HepG2 (cell line): ENCODE results near the gene GCN1. TPM values are rescaled to one million over a fixed set of nuclear protein-coding genes. Genes with fewer than 3 reads are reported as not detected.

ENCODE experiments used
- ATAC-seq: fragments of 200-7000 bp; cut with Tn5 transposase; 3 replicates; pipeline ENCODE4 v1.9.1; 2020; ENCODE audit warnings: mild to moderate bottlenecking, moderate library complexity
- BruUV-seq: library from RNA; stranded (reverse); fragments of 400-500 nt; replicated peaks from 2 replicates; lab custom pipeline; 2021; lab: Mats Ljungman, UMichigan
- CTCF ChIA-PET: fragments of 300-600 bp; formaldehyde crosslinking; extraction: SDS; loops from one replicate; lab custom pipeline; 2021; ENCODE audit warnings: low total read pairs, inconsistent platforms, low intra/inter-chr PET ratio; lab: Yijun Ruan, JAX
- POLR2A ChIA-PET: fragments of 350-600 bp; sonication (Branson Sonifier 250); formaldehyde crosslinking; loops from one replicate; lab custom pipeline; 2020; ENCODE audit warnings: antibody characterized with exemption, inconsistent platforms; lab: Yijun Ruan, JAX
- DNase-seq: peaks from one replicate; pipeline ENCODE4 v3.0.0-alpha.2; 2015; ENCODE audit warnings: low spot score
- FAIRE-seq: peaks from 3 replicates; lab custom pipeline; 2011; peaks lifted over from hg19 to GRCh38; lab: Jason Lieb, UNC
- H2AFZ ChIP-seq: one replicate; pipeline ENCODE4 v1.6.1; 2011; ENCODE audit warnings: low read length, inconsistent platforms
- H3K27ac ChIP-seq: fragments of 300-600 bp; 3 replicates; pipeline ENCODE4 v1.8.0; 2011; ENCODE audit warnings: mixed run types, mild to moderate bottlenecking, mixed read lengths, low read length, inconsistent platforms; ENCODE audit not compliant: insufficient read depth; ENCODE audit errors: extremely low read length
- H3K27me3 ChIP-seq, 2 experiments: fragments of 200-600 bp in 1 of 2; 2 replicates in 1 of 2; 3 replicates in 1 of 2; pipeline versions ENCODE4 v1.6.0 to v1.8.0; 2011; ENCODE audit warnings: low read length in 2 of 2, mild to moderate bottlenecking in 2 of 2, moderate library complexity in 2 of 2, inconsistent platforms in 1 of 2; ENCODE audit not compliant: insufficient read depth in 2 of 2, control insufficient read depth in 1 of 2
- H3K36me3 ChIP-seq, 2 experiments: fragments of 200-600 bp in 1 of 2; replicated peaks in 1 of 2; 2 replicates in 1 of 2; 3 replicates in 1 of 2; pipeline versions ENCODE4 v1.5.1 to v1.8.0; 2011; ENCODE audit warnings: low read length in 2 of 2, inconsistent platforms in 1 of 2; ENCODE audit not compliant: insufficient read depth in 2 of 2, control insufficient read depth in 1 of 2
- H3K4me1 ChIP-seq: 2 replicates; pipeline ENCODE4 v1.5.1; 2012; ENCODE audit warnings: low read length, inconsistent platforms; ENCODE audit not compliant: insufficient read depth
- H3K4me2 ChIP-seq: 2 replicates; pipeline ENCODE4 v1.6.0; 2011; ENCODE audit warnings: low read depth, low read length, inconsistent platforms
- H3K4me3 ChIP-seq, 3 experiments: fragments of 200-600 bp in 1 of 3; sonication (generic), shearing (Covaris generic) in 1 of 3; replicated peaks in 1 of 3; 2 replicates each; pipeline ENCODE4 v1.5.1; 2011 to 2016; ENCODE audit warnings: low read length in 3 of 3, inconsistent platforms in 2 of 3, low read depth in 2 of 3, mild to moderate bottlenecking in 2 of 3, control low read depth in 1 of 3, mixed read lengths in 1 of 3; ENCODE audit not compliant: insufficient read depth in 1 of 3
- H3K79me2 ChIP-seq: one replicate; pipeline ENCODE4 v1.6.1; 2011; ENCODE audit warnings: low read length, inconsistent platforms; ENCODE audit not compliant: insufficient read depth
- H3K9ac ChIP-seq: 2 replicates; pipeline ENCODE4 v1.6.0; 2011; ENCODE audit warnings: mild to moderate bottlenecking, low read depth, low read length, inconsistent platforms; ENCODE audit not compliant: insufficient read depth
- H3K9me3 ChIP-seq: 2 replicates; pipeline ENCODE4 v1.5.1; 2012; ENCODE audit warnings: mild to moderate bottlenecking, low read length
- H4K20me1 ChIP-seq: 2 replicates; pipeline ENCODE4 v1.6.0; 2011; ENCODE audit warnings: inconsistent platforms, mild to moderate bottlenecking, low read length, moderate library complexity; ENCODE audit not compliant: insufficient read depth
- CBX5 ChIP-seq: sonication (generic); formaldehyde crosslinking; IDR thresholded peaks from 2 replicates; pipeline ENCODE4 v1.4.0; 2020; ENCODE audit warnings: missing genetic modification reagents, borderline replicate concordance
- FOXK2 ChIP-seq: fragments of 450-650 bp; IDR thresholded peaks from 2 replicates; pipeline ENCODE4 v1.6.1; 2016
- KDM2A ChIP-seq: sonication (generic); formaldehyde crosslinking; IDR thresholded peaks from 2 replicates; pipeline ENCODE4 v1.4.0; 2020; ENCODE audit warnings: low read depth, missing genetic modification reagents, borderline replicate concordance
- LCORL ChIP-seq, 2 experiments: fragments of 450-650 bp in 1 of 2; sonication (generic) in 1 of 2; formaldehyde crosslinking in 1 of 2; IDR thresholded peaks; 2 replicates each; pipeline versions ENCODE4 v1.5.0 to v1.6.1; 2017 to 2020; ENCODE audit warnings: antibody characterized with exemption in 1 of 2, missing genetic modification reagents in 1 of 2
- POLR2AphosphoS5 ChIP-seq: IDR thresholded peaks from 2 replicates; pipeline ENCODE4 v1.6.1; 2012; ENCODE audit warnings: low read depth, low read length
- REPIN1 ChIP-seq: sonication (generic); formaldehyde crosslinking; IDR thresholded peaks from 2 replicates; pipeline ENCODE4 v1.8.0; 2022; ENCODE audit warnings: missing genetic modification reagents, low read depth, mild to moderate bottlenecking, borderline replicate concordance
- SP2 ChIP-seq: sonication (generic); formaldehyde crosslinking; IDR thresholded peaks from 2 replicates; pipeline ENCODE4 v1.5.1; 2020; ENCODE audit warnings: mild to moderate bottlenecking, missing genetic modification reagents
- ZNF224 ChIP-seq: sonication (generic); formaldehyde crosslinking; IDR thresholded peaks from 2 replicates; pipeline ENCODE4 v1.5.0; 2020; ENCODE audit warnings: mild to moderate bottlenecking, missing genetic modification reagents
- ZNF354B ChIP-seq: sonication (generic); formaldehyde crosslinking; IDR thresholded peaks from 2 replicates; pipeline ENCODE4 v1.8.0; 2022; ENCODE audit warnings: mild to moderate bottlenecking, missing genetic modification reagents
- ZNF367 ChIP-seq: sonication (generic); formaldehyde crosslinking; IDR thresholded peaks from 2 replicates; pipeline ENCODE4 v1.4.0; 2020; ENCODE audit warnings: missing genetic modification reagents, borderline replicate concordance
- WGBS: methylation state at CpG from one replicate; pipeline ENCODE4 v1.1.6; 2017; ENCODE audit warnings: low lambda C conversion rate; 5-methylcytosine and 5-hydroxymethylcytosine counted together
- in situ Hi-C: cut with HindIII; loops from 2 replicates; pipeline ENCODE4 v1.10.0; 2017; ENCODE audit warnings: low pct_unique_long_range_greater_than_20kb; ENCODE audit not compliant: extremely low pct_ligation_motif_present
- intact Hi-C: fragments of 100-400 bp; cut with micrococcal nuclease; formaldehyde crosslinking; loops from one replicate; pipeline ENCODE4 v1.10.0; 2022; ENCODE audit not compliant: unreplicated experiment
- polyA plus RNA-seq, 8 experiments: library from polyadenylated mRNA; depleted of rRNA in 3 of 8; stranded (reverse) in 7 of 8; unstranded in 1 of 8; fragments of >200 nt; fragmentation: Illumina TruSeq in 4 of 8; extraction: Trizol in 4 of 8; gene quantifications; 2 replicates each; pipeline versions ENCODE4 v1.2.1 to v1.2.3, GENCODE V29; 2011 to 2016; ENCODE audit warnings: low read depth in 4 of 8, missing spikeins in 1 of 8, mixed read lengths in 1 of 8; ENCODE audit not compliant: insufficient read depth in 1 of 8
- total RNA-seq, 5 experiments: library from RNA; depleted of rRNA; stranded (reverse); fragments of >200 nt; fragmentation: Illumina TruSeq; extraction: Trizol; gene quantifications; 2 replicates each; pipeline ENCODE4 v1.2.3, GENCODE V29; 2016; ENCODE audit warnings: low read depth in 1 of 5
- TF ChIP-seq, protein P1 (sequence below): sonication (generic); formaldehyde crosslinking; IDR thresholded peaks from 2 replicates; pipeline ENCODE4 v1.5.0; 2020; ENCODE audit warnings: mild to moderate bottlenecking, missing genetic modification reagents, moderate library complexity
- TF ChIP-seq, protein P2 (sequence below): sonication (generic); formaldehyde crosslinking; IDR thresholded peaks from 2 replicates; pipeline ENCODE4 v1.4.0; 2020; ENCODE audit warnings: missing genetic modification reagents
- TF ChIP-seq, protein P3 (sequence below): IDR thresholded peaks from 2 replicates; pipeline ENCODE4 v1.6.1; 2016; ENCODE audit warnings: low read depth, control low read depth
- TF ChIP-seq, protein P4 (sequence below): sonication (generic); formaldehyde crosslinking; IDR thresholded peaks from 2 replicates; pipeline ENCODE4 v1.4.0; 2020; ENCODE audit warnings: missing genetic modification reagents

The GCN1 gene
- total and polyA plus RNA-seq, 2 of the 13 experiments (the other 11 are each of a cell fraction or from before 2014, with no cell fraction given): 58.2 to 83.0 TPM

DNA sequence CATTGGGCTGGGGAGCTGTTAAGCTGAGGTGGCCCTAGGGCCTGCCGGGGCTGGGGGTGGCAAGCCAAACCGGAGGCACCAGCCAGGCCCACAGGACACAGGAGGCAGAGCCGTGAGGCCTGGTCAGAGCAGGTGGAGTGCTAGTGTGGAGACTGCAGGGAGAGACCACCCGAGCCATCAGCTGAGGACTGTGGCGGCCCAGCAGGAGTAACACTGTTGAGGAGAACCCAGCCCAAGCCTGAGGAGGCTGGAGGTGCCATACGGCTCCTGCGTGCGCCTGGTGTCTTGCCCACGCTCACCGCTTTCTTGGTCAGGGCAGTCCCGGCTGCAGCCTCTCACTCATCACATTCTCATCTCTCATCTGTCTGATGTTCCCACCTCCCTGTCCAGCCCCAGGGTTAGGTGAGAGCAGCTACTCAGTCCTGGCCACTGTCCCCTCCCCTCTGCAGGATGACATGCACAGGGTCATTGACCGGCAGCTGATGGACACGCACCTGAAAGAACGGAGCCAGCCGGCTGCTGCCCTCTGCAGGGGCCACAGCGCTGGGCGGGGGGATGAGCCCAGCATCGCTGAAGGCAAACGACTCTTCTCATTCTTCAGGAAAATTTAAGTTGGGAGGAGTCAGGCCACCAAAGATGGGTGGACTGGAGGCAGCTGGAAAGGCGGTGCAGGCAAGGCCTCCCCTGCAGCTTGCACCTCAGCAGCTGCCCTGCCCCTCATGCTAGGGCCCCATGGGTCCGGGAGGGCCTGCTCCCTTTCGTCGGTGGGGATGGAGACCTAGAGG is 101.8 kb downstream of the GCN1 start (continued):
- TF ChIP-seq, protein P1, sequence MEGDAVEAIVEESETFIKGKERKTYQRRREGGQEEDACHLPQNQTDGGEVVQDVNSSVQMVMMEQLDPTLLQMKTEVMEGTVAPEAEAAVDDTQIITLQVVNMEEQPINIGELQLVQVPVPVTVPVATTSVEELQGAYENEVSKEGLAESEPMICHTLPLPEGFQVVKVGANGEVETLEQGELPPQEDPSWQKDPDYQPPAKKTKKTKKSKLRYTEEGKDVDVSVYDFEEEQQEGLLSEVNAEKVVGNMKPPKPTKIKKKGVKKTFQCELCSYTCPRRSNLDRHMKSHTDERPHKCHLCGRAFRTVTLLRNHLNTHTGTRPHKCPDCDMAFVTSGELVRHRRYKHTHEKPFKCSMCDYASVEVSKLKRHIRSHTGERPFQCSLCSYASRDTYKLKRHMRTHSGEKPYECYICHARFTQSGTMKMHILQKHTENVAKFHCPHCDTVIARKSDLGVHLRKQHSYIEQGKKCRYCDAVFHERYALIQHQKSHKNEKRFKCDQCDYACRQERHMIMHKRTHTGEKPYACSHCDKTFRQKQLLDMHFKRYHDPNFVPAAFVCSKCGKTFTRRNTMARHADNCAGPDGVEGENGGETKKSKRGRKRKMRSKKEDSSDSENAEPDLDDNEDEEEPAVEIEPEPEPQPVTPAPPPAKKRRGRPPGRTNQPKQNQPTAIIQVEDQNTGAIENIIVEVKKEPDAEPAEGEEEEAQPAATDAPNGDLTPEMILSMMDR (CRISPR knock-in tag): peak; percentile 75
- TF ChIP-seq ZNF224: no peak
- TF ChIP-seq, all 625 proteins: peak for 16

DNA sequence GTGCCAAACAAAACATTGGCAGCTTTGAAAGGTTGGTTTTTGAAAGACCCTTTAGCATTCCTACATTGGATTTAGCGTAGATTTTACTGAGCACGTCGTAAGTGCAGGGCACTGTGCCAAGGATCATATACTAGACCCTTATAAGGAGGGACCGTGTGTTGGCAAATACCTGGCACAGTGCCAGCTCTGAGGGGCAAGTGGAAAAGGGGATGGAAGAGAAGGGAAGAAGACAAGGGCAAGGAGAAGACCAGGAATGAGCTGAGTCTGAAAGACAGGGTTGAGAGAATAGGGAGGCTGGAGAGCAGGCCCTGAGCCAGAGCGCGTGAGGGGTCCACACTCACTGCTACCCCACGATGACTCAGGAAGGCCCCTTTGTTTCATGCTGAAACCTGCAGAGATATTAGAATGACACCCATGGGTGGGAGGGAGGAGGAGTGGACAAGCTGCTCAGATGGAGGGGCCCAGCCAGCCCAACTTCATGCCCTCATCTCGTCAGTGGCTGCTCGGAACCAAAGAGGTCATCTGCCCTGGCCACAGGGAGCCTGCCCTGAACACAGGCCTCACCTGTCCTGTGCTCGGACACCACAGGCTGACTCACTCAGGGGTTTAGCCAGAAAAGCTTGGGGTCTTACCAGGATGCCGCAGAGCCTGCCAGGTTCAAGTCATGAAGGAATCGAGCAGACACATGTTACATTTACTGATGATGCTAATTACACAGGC is 103.0 kb downstream of the GCN1 start:
- Histone ChIP-seq H4K20me1 (no peaks in the 10 kb centered on the region; the same call in 1 of the 2 replicates), H2AFZ (no peak overlapping the region), H3K9ac (no peak overlapping the region), H3K4me3 (no peak overlapping the region), H3K27me3 (no peaks in the 10 kb centered on the region), H3K4me2 (no peak overlapping the region), H3K36me3 (peaks cover 2 to 6% of the 10 kb centered on the region in 2 experiments; a peak in 2 of 5 replicates), H3K79me2 (no peaks in the 10 kb centered on the region), H3K9me3 (no peaks in the 10 kb centered on the region), H3K4me1 (peaks cover 28% of the 10 kb centered on the region), H3K27ac (no peak overlapping the region)
- intact Hi-C loops: no loop called here
- ChIA-PET CTCF (no interaction called here), POLR2A (no interaction called here)
- ATAC-seq (no peak), DNase-seq (no peak), FAIRE-seq (no peak)
- 87% methylated on average over 10 of the region's 12 CpGs for WGBS
- in situ Hi-C loops: no loop called here
- BruUV-seq: no TSS peak
- TF ChIP-seq, protein P2, sequence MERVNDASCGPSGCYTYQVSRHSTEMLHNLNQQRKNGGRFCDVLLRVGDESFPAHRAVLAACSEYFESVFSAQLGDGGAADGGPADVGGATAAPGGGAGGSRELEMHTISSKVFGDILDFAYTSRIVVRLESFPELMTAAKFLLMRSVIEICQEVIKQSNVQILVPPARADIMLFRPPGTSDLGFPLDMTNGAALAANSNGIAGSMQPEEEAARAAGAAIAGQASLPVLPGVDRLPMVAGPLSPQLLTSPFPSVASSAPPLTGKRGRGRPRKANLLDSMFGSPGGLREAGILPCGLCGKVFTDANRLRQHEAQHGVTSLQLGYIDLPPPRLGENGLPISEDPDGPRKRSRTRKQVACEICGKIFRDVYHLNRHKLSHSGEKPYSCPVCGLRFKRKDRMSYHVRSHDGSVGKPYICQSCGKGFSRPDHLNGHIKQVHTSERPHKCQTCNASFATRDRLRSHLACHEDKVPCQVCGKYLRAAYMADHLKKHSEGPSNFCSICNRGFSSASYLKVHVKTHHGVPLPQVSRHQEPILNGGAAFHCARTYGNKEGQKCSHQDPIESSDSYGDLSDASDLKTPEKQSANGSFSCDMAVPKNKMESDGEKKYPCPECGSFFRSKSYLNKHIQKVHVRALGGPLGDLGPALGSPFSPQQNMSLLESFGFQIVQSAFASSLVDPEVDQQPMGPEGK (CRISPR knock-in tag): no peak
- TF ChIP-seq POLR2AphosphoS5 (no peak), ZNF354B (CRISPR knock-in tag) (no peak), ZNF367 (CRISPR knock-in tag) (no peak), FOXK2 (no peak), SP2 (CRISPR knock-in tag) (no peak), LCORL (IDR thresholded peaks at IDR 0.05) (peak; percentile 99), LCORL (CRISPR knock-in tag; IDR thresholded peaks at IDR 0.05) (no peak), KDM2A (0 out of 2 replicates have a peak, but pooled peaks have one; percentile 3), CBX5 (no peak), REPIN1 (CRISPR knock-in tag) (no peak)
- TF ChIP-seq, protein P3, sequence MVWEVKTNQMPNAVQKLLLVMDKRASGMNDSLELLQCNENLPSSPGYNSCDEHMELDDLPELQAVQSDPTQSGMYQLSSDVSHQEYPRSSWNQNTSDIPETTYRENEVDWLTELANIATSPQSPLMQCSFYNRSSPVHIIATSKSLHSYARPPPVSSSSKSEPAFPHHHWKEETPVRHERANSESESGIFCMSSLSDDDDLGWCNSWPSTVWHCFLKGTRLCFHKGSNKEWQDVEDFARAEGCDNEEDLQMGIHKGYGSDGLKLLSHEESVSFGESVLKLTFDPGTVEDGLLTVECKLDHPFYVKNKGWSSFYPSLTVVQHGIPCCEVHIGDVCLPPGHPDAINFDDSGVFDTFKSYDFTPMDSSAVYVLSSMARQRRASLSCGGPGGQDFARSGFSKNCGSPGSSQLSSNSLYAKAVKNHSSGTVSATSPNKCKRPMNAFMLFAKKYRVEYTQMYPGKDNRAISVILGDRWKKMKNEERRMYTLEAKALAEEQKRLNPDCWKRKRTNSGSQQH (CRISPR knock-in tag): no peak
- TF ChIP-seq, protein P4, sequence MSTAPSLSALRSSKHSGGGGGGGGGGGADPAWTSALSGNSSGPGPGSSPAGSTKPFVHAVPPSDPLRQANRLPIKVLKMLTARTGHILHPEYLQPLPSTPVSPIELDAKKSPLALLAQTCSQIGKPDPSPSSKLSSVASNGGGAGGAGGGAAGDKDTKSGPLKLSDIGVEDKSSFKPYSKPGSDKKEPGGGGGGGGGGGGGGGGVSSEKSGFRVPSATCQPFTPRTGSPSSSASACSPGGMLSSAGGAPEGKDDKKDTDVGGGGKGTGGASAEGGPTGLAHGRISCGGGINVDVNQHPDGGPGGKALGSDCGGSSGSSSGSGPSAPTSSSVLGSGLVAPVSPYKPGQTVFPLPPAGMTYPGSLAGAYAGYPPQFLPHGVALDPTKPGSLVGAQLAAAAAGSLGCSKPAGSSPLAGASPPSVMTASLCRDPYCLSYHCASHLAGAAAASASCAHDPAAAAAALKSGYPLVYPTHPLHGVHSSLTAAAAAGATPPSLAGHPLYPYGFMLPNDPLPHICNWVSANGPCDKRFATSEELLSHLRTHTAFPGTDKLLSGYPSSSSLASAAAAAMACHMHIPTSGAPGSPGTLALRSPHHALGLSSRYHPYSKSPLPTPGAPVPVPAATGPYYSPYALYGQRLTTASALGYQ (CRISPR knock-in tag): no peak
